ENCODE data around the gene ELMOD1.

- TF ChIP-seq POLR2A (IDR thresholded peaks at IDR 0.05; ENCODE audit: low read depth, low read length) (peak; percentile 40), CTCF (IDR thresholded peaks at IDR 0.05; ENCODE audit: extremely low read depth in 1 of 2, insufficient read depth in 1 of 2, low read depth in 1 of 2, low read length in 2 of 2) (no peak), MYC (IDR thresholded peaks at IDR 0.05; ENCODE audit: low read depth, low read length) (no peak), POLR2AphosphoS5 (IDR thresholded peaks at IDR 0.05; ENCODE audit: insufficient read depth, low read depth, low read length) (peak; percentile 58), EZH2 (IDR thresholded peaks at IDR 0.05; ENCODE audit: borderline replicate concordance, low read depth, low read length, severe bottlenecking) (no peak)
Observed at GRCh38 chr11:107562647-107563208, 28.2 kb upstream of the ELMOD1 start.

Data from endothelial cell of umbilical vein (primary cell).